PFSK-1 (cell line): ENCODE results near the gene OR2C1.

Experiments used
- FOXP2 ChIP-seq: optimal IDR thresholded peaks from 2 replicates; pipeline ENCODE3; 2011; ENCODE audit warnings: borderline replicate concordance, control low read depth, inconsistent platforms; ENCODE audit not compliant: insufficient read depth; ENCODE audit errors: extremely low read length, extremely low read depth
- POLR2AphosphoS5 ChIP-seq: IDR thresholded peaks from 2 replicates; pipeline ENCODE4 v1.6.1; 2012; ENCODE audit warnings: low read depth, mild to moderate bottlenecking, control low read depth, low read length, moderate library complexity

DNA sequence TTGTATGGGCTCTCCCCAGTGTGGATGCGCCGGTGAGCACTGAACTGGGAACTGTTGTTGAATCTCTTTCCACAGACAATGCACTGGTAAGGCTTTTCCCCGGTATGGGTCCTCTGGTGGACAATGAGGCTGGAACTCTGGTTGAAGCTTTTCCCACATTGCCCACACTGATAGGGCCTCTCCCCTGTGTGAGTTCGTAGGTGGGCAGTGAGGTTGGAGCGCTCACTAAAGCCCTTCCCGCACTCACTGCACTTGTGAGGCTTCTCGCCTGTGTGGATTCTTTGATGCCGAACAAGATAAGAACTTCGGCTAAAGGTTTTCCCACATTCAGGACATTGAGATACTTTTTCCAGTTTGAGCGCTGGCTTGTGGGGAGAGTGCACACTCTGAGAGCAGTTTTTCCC is 27.4 kb downstream of the OR2C1 start:
- TF ChIP-seq POLR2AphosphoS5 (no peak), FOXP2 (no peak)
